K562 (cell line): ENCODE results near the gene RPUSD1. TPM values are rescaled to one million over a fixed set of nuclear protein-coding genes. Genes with fewer than 3 reads are reported as not detected.

Experiments used
- CBFA2T2 ChIP-seq: fragments of 450-650 bp; conservative IDR thresholded peaks from 2 replicates; pipeline ENCODE4 v1.6.1; 2017; ENCODE audit warnings: mild to moderate bottlenecking
- CBX3 ChIP-seq, 2 experiments: IDR thresholded peaks; 1 replicate in 1 of 2; 2 replicates in 1 of 2; pipeline ENCODE4 v1.6.1; 2012; ENCODE audit warnings: inconsistent platforms in 2 of 2, low read length in 2 of 2, borderline replicate concordance in 1 of 2, control low read depth in 1 of 2
- CBX5 ChIP-seq: IDR thresholded peaks from 2 replicates; pipeline ENCODE4 v1.6.1; 2014; ENCODE audit warnings: low read depth, borderline replicate concordance
- CHD1 ChIP-seq: fragments of 200-600 bp; sonication (generic); IDR thresholded peaks from one replicate; pipeline ENCODE4 v1.6.1; 2012; ENCODE audit warnings: mild to moderate bottlenecking, moderate library complexity, low read length, inconsistent platforms
- DIDO1 ChIP-seq: fragments of 450-650 bp; IDR thresholded peaks from 2 replicates; pipeline ENCODE4 v1.6.1; 2016; ENCODE audit warnings: low read depth, missing biosample characterization, missing genetic modification characterization
- ETV1 ChIP-seq: fragments of 450-650 bp; conservative IDR thresholded peaks from 2 replicates; pipeline ENCODE4 v1.6.1; 2016; ENCODE audit warnings: missing genetic modification characterization, control low read depth, low read depth, missing compliant biosample characterization
- FOXJ3 ChIP-seq: sonication (generic); formaldehyde crosslinking; IDR thresholded peaks from 2 replicates; pipeline ENCODE4 v1.4.0; 2020; ENCODE audit warnings: mild to moderate bottlenecking, missing genetic modification reagents
- GABPA ChIP-seq: fragments of 200-800 bp; sonication (Bioruptor generic); conservative IDR thresholded peaks from 2 replicates; pipeline ENCODE4 v1.6.1; 2016; ENCODE audit warnings: low read depth, missing genetic modification characterization, missing compliant biosample characterization
- GATAD2B ChIP-seq: fragments of 450-650 bp; IDR thresholded peaks from 2 replicates; pipeline ENCODE4 v1.6.1; 2017; ENCODE audit warnings: mild to moderate bottlenecking, borderline replicate concordance
- HNRNPLL ChIP-seq: fragments of 200-400 bp; formaldehyde crosslinking; IDR thresholded peaks from 2 replicates; pipeline ENCODE4 v1.6.1; 2017; ENCODE audit warnings: low read length, low read depth, mild to moderate bottlenecking; ENCODE audit not compliant: poor library complexity, severe bottlenecking
- JUN ChIP-seq, 2 experiments: sonication (generic) in 1 of 2; formaldehyde crosslinking in 1 of 2; IDR thresholded peaks; 2 replicates each; pipeline versions ENCODE4 v1.6.1 to v1.8.0; 2012 to 2022; ENCODE audit warnings: borderline replicate concordance in 2 of 2, mild to moderate bottlenecking in 2 of 2, improper control_type of control experiment in 1 of 2, low read depth in 1 of 2, low read length in 1 of 2, missing genetic modification reagents in 1 of 2
- KAT2B ChIP-seq: IDR thresholded peaks from one replicate; pipeline ENCODE4 v1.6.1; 2012; ENCODE audit warnings: low read depth, mild to moderate bottlenecking, control low read depth, inconsistent platforms, low read length, moderate library complexity
- MEIS2 ChIP-seq: fragments of 450-650 bp; IDR thresholded peaks from 2 replicates; pipeline ENCODE4 v1.6.1; 2014; ENCODE audit warnings: mild to moderate bottlenecking; ENCODE audit not compliant: partially characterized antibody
- RAD21 ChIP-seq, 2 experiments: fragments of 250-450 bp in 1 of 2; fragments of 450-650 bp in 1 of 2; sonication (Bioruptor Pico) in 1 of 2; formaldehyde crosslinking in 1 of 2; IDR thresholded peaks in 1 of 2; conservative IDR thresholded peaks in 1 of 2; 2 replicates each; pipeline versions ENCODE4 v1.4.0 to v1.8.0; 2020 to 2022; ENCODE audit warnings: mild to moderate bottlenecking in 2 of 2, moderate library complexity in 1 of 2
- RNF2 ChIP-seq: sonication (generic); IDR thresholded peaks from 2 replicates; pipeline ENCODE4 v1.6.1; 2016
- XRCC5 ChIP-seq: fragments of 200-400 bp; formaldehyde crosslinking; IDR thresholded peaks from 2 replicates; pipeline ENCODE4 v1.6.1; 2017; ENCODE audit warnings: low read depth, mild to moderate bottlenecking, low read length
- ZNF589 ChIP-seq: fragments of 200-800 bp; sonication (Bioruptor generic); IDR thresholded peaks from 2 replicates; pipeline ENCODE4 v1.6.1; 2016; ENCODE audit warnings: low read depth, missing genetic modification characterization, missing compliant biosample characterization
- ZNF707 ChIP-seq: fragments of 250-450 bp; sonication (Bioruptor Pico); conservative IDR thresholded peaks from 2 replicates; pipeline ENCODE4 v1.8.0; 2022; ENCODE audit warnings: inconsistent platforms, mild to moderate bottlenecking, moderate library complexity
- ZNF764 ChIP-seq: fragments of 250-450 bp; sonication (Bioruptor Pico); IDR thresholded peaks from 2 replicates; pipeline ENCODE4 v1.4.0; 2020; ENCODE audit warnings: low read depth, mild to moderate bottlenecking, moderate library complexity
- polyA plus RNA-seq, 8 experiments: library from polyadenylated mRNA; depleted of rRNA in 4 of 8; stranded (reverse) in 5 of 8; unstranded in 3 of 8; fragments of >200 nt; fragmentation: Nextera tagmentation in 2 of 8; fragmentation: Illumina TruSeq in 1 of 8; extraction: Ambion mirVana in 2 of 8; extraction: Trizol in 1 of 8; gene quantifications; 2 replicates each; pipeline versions ENCODE4 v1.2.1 to v1.2.3, GENCODE V29; 2011 to 2014; ENCODE audit warnings: inconsistent platforms in 1 of 8, missing spikeins in 1 of 8
- total RNA-seq, 7 experiments: library from RNA; depleted of rRNA in 6 of 7; stranded (reverse); fragments of >200 nt in 6 of 7; fragmentation: Illumina TruSeq in 2 of 7; extraction: Trizol in 2 of 7; gene quantifications; 2 replicates each; pipeline versions ENCODE4 v1.2.1 to v1.2.3, GENCODE V29; 2011 to 2021; ENCODE audit warnings: low replicate concordance in 1 of 7
- TF ChIP-seq, protein P1 (sequence below): fragments of 250-450 bp; sonication (Bioruptor Pico); IDR thresholded peaks from 2 replicates; pipeline ENCODE4 v1.4.0; 2020
- TF ChIP-seq, protein P2 (sequence below): fragments of 450-650 bp; IDR thresholded peaks from 2 replicates; pipeline ENCODE4 v1.6.1; 2016; ENCODE audit warnings: low read depth, mild to moderate bottlenecking, moderate library complexity

The RPUSD1 gene
- total and polyA plus RNA-seq, 9 of the 15 experiments (the other 6 are each of a cell fraction or from before 2014, with no cell fraction given), result 0.45 to 56.6 (median 12.0) TPM

DNA sequence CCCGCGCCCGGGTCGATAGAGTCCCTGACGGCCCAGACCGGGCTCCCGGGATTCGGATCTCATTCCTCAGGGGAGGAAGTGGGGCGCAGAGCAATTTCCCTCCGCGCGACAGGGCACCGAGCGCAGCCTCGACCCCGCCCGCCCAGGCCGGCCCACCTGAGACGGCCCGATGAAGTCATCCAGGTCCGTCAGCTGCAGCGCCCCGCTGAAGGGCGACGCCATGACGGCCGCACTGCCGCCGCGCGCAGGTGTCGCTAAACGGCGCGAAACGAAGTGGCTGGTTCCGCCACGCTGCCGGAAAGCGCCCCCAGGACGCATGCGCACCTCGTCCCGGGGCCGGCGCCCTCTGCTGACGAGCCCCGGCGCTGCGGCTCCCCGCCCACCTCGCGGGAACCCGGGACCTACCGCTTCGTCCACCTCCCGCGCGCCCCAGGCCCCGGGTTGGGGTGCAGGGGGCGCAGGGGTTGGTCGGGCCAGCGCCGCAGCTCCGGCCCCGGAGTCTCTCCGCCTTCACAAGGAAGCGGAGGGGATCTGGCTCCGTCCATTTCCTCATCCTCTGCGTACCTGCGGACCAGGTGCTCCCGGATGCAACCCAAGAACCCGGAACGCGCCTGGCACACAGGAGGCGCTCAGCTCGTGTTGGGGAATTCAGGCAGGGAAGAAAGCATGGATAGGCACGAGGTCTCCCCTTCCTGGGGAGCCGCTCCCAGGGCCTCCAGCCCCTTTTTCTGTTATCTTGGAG is 47.2 kb downstream of the RPUSD1 start, which contains the start of gene CIAO3 (continued):
- TF ChIP-seq HNRNPLL (no peak), CBX3 (IDR thresholded peaks at IDR 0.05; ENCODE audit: borderline replicate concordance in 1 of 2, low read length in 2 of 2) (0 out of 3 replicates have a peak, but pooled peaks of 1 of the 2 experiments have one; percentile 15), ZNF707 (CRISPR knock-in tag) (no peak), GATAD2B (peak; percentile 94), ZNF589 (CRISPR knock-in tag) (no peak), KAT2B (peak; percentile 48), ZNF764 (CRISPR knock-in tag) (no peak), CBFA2T2 (no peak), CBX5 (0 out of 2 replicates have a peak, but pooled peaks have one; percentile 21), JUN (IDR thresholded peaks at IDR 0.05; ENCODE audit: borderline replicate concordance, low read depth, low read length) (peak; percentile 90), JUN (CRISPR knock-in tag; IDR thresholded peaks at IDR 0.05; ENCODE audit: borderline replicate concordance) (peak; percentile 95; the same call in 1 of the 2 replicates), RNF2 (no peak), GABPA (peak; percentile 58; the same call in 1 of the 2 replicates), RAD21 (CRISPR knock-in tag; conservative IDR thresholded peaks at IDR 0.05 in 1 of 2, IDR thresholded peaks at IDR 0.05 in 1 of 2) (peak in 1 of 2 experiments; percentile 28; a peak in 2 of 4 replicates), FOXJ3 (CRISPR knock-in tag) (no peak), XRCC5 (peak; percentile 47), ETV1 (tag) (0 out of 2 replicates have a peak, but pooled peaks have one; percentile 13), CHD1 (peak; percentile 17), MEIS2 (peak; percentile 81), DIDO1 (tag) (peak; percentile 87)
- TF ChIP-seq, protein P1, sequence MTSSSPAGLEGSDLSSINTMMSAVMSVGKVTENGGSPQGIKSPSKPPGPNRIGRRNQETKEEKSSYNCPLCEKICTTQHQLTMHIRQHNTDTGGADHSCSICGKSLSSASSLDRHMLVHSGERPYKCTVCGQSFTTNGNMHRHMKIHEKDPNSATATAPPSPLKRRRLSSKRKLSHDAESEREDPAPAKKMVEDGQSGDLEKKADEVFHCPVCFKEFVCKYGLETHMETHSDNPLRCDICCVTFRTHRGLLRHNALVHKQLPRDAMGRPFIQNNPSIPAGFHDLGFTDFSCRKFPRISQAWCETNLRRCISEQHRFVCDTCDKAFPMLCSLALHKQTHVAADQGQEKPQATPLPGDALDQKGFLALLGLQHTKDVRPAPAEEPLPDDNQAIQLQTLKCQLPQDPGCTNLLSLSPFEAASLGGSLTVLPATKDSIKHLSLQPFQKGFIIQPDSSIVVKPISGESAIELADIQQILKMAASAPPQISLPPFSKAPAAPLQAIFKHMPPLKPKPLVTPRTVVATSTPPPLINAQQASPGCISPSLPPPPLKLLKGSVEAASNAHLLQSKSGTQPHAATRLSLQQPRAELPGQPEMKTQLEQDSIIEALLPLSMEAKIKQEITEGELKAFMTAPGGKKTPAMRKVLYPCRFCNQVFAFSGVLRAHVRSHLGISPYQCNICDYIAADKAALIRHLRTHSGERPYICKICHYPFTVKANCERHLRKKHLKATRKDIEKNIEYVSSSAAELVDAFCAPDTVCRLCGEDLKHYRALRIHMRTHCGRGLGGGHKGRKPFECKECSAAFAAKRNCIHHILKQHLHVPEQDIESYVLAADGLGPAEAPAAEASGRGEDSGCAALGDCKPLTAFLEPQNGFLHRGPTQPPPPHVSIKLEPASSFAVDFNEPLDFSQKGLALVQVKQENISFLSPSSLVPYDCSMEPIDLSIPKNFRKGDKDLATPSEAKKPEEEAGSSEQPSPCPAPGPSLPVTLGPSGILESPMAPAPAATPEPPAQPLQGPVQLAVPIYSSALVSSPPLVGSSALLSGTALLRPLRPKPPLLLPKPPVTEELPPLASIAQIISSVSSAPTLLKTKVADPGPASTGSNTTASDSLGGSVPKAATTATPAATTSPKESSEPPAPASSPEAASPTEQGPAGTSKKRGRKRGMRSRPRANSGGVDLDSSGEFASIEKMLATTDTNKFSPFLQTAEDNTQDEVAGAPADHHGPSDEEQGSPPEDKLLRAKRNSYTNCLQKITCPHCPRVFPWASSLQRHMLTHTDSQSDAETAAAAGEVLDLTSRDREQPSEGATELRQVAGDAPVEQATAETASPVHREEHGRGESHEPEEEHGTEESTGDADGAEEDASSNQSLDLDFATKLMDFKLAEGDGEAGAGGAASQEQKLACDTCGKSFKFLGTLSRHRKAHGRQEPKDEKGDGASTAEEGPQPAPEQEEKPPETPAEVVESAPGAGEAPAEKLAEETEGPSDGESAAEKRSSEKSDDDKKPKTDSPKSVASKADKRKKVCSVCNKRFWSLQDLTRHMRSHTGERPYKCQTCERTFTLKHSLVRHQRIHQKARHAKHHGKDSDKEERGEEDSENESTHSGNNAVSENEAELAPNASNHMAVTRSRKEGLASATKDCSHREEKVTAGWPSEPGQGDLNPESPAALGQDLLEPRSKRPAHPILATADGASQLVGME, result 0 out of 2 replicates have a peak, but pooled peaks have one; percentile 41
- TF ChIP-seq, protein P2, sequence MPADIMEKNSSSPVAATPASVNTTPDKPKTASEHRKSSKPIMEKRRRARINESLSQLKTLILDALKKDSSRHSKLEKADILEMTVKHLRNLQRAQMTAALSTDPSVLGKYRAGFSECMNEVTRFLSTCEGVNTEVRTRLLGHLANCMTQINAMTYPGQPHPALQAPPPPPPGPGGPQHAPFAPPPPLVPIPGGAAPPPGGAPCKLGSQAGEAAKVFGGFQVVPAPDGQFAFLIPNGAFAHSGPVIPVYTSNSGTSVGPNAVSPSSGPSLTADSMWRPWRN, result no peak
